Adrenal gland (tissue), 5 donors: ENCODE results near the gene FNBP1.

Experiments used
- CTCF ChIP-seq, 6 experiments: fragments of 450-650 bp in 4 of 6; fragments of 200-600 bp in 2 of 6; sonication (generic) in 1 of 6; IDR thresholded peaks; 1 replicate in 5 of 6; 2 replicates in 1 of 6; pipeline versions ENCODE4 v1.5.1 to v1.8.0; 2016 to 2021; ENCODE audit warnings: antibody characterized with exemption in 6 of 6, mild to moderate bottlenecking in 2 of 6, moderate library complexity in 1 of 6
- POLR2A ChIP-seq, 2 donors: fragments of 450-650 bp; IDR thresholded peaks; one replicate each; pipeline ENCODE4 v1.6.1; 2017; ENCODE audit warnings: antibody characterized with exemption in 2 of 2, mild to moderate bottlenecking in 2 of 2, moderate library complexity in 1 of 2
- donor health status: DM: no; HTN: no; CAD: no.

- TF ChIP-seq CTCF (IDR thresholded peaks at IDR 0.05) = no peak
- no peak for TF ChIP-seq POLR2A (IDR thresholded peaks at IDR 0.05)
Measured at GRCh38 chr9:129889122-129889940, 153.7 kb downstream of the FNBP1 start.
